Central memory CD4-positive, alpha-beta T cell (primary cell): Measurements from ENCODE around the gene CREBRF.
"Not testable (repeated sequence)": the region's sequence is repeated elsewhere in the genome, so short reads cannot be mapped to it uniquely, and the experiment has no call there.

Source experiments
- DNase-seq: peaks from one replicate; pipeline ENCODE4 v3.0.0; 2022

CREBRF gene

DNA sequence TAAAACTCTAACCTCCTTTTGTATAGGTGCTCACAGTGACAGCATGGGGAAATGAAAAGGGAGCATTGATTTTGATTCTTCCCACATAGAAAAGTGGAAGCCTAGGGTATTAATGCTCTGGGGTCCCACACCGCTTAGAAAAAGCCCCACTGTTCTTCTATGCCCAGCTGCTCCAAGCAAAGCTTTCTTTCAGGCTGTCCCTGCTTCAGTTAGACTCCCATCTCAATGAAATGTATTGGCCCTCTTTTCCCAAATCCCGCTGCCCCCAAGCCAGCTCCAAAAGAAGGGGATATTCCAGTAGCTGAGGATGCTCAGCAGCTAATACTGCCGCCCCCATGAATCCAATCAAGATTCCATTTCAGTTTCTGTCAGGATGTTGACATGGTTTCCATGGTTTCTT is 17.0 kb upstream of the CREBRF start:
- no peak for DNase-seq

DNA sequence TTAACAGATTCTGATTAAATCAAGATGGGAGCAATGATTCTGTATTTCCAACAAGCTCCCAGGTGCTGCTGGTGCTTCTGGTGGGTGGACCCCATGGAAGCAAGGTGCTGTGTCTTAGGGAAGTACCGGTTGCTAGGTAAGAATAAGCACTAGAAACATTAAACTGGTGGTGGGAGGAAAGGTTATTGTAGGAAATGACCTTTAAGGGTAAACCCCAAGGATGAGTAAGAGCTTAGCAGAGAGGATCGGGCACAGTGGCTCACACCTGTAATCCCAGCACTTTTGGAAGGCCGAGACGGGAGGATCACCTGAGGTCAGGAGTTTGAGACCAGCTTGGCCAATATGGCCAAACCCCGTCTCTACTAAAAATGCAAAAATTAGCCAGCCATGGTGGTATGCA is 16.2 kb upstream of the CREBRF start:
- no peak for DNase-seq

GRCh38 chr5:173041881-173042762 is 14.0 kb upstream of the CREBRF start:
- no peak for DNase-seq

GRCh38 chr5:173042763-173043107 is 13.4 kb upstream of the CREBRF start:
- DNase-seq, result no peak

GRCh38 chr5:173045474-173045873 is 10.7 kb upstream of the CREBRF start:
- no peak for DNase-seq

GRCh38 chr5:173047096-173047837 is 8.9 kb upstream of the CREBRF start:
- DNase-seq, result not testable (repeated sequence)

- no peak for DNase-seq
Measured at GRCh38 chr5:173047838-173048105, 8.4 kb upstream of the CREBRF start.

GRCh38 chr5:173050791-173051190 is 5.4 kb upstream of the CREBRF start:
- DNase-seq, result no peak

- DNase-seq, result no peak
Measured at GRCh38 chr5:173051746-173052145, 4.4 kb upstream of the CREBRF start.

GRCh38 chr5:173053041-173053440 is 3.1 kb upstream of the CREBRF start:
- no peak for DNase-seq

DNA sequence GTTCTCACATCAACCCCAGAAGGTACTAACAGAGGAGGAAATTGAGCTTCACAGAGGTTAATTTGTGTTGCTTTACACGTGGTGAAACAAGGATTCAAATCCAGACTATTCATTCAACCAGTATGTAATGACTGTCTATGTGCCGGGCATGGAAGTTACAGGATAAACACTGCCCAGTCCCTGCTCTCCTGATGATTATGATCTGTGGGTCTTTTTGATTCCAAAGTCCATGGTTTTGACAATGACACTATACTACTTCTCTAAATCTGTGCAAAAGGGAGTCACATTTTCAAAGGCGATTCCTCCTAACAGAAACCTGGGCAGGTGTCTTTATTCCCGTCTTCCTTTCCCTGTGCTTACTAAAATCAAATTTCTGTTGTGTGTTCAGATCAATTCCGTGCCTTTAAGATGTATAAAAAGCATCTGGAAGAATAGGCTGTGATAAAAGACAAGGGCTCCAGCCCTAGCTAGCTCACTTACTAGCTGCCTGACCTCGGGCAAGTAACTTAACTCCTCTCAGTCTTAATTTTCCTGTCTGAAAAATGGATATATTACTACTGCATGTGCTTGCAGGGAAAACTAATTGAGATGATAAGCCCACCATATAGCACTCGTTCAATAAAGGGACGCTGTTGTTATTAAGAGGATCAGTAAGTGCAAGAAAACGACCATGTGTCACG is 970 bp upstream of the CREBRF start:
- no peak for DNase-seq

DNA sequence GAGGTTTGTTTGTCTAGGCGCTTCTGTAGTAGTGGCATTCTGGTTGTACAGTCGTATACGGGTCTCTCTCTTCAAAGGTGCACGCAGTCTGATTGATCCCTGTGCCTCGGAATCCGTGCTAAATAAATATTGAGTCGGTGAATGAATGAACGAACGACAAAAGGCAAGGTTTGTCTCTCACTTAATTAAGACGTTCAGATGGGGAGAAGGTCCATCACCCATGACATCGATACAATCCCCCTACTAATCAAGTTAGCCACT is 500 bp upstream of the CREBRF start:
- DNase-seq, result no peak

GRCh38 chr5:173056783-173057061 is 570 bp downstream of the CREBRF start:
- DNase-seq, result no peak

GRCh38 chr5:173057062-173057924 is 1.1 kb downstream of the CREBRF start:
- peak; percentile 97 for DNase-seq

- DNase-seq, result no peak
Measured at GRCh38 chr5:173062141-173062540, 6.0 kb downstream of the CREBRF start.

DNA sequence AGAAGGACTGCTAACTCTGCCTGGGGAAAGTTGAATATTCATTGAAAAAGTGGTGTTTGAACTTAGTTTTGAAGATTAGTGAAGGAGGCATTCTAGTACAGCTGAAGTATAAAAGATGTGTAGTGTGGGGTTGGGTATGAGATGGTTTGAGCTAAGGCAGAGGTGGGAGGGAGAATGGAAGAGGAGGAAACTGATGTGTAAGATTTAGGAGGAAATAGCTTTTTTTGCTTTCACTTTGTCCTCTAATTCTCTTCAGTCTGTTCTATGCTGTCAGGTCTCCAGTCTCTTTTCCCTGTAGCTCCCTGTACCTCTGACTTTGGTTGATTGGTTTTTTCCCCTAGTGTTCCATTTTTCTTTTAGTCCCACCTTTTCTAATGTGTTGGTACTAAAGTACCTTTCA is 9.0 kb downstream of the CREBRF start:
- DNase-seq, result no peak

GRCh38 chr5:173069671-173070070 is 13.5 kb downstream of the CREBRF start:
- DNase-seq, result no peak

DNA sequence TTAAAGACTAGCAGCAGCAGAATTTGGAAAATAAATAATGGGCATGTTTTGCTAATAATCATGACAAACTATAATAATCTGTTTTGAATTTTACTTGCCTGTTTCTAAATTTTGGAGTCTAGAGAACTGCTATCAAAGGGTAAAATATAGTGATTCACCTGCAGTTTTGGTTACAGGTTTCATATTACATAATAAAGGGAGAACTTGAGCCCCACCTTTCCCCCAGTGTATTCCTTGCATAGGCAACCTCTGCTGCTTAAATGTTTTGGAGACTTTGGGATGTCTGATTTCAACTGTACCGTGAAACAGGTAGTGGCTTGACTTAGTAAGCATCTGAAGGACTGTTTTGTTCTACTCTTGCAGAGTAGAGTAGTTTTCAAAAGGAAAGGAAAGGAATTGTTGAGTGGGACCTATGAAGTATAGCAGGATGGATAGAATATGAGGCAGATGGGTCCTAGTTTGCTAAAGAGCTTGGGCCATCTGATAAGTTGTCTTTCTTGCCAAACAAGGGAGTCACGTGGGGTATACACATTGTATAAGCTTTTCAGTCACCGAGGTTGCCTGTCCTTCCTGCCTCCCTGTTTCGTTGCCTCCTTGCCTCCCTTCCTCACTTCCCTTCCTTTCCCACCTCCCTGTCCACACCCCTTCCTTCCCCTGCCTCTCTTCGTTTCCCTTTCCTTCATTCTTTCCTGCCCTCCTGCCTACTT is 19.1 kb downstream of the CREBRF start:
- no peak for DNase-seq

DNA sequence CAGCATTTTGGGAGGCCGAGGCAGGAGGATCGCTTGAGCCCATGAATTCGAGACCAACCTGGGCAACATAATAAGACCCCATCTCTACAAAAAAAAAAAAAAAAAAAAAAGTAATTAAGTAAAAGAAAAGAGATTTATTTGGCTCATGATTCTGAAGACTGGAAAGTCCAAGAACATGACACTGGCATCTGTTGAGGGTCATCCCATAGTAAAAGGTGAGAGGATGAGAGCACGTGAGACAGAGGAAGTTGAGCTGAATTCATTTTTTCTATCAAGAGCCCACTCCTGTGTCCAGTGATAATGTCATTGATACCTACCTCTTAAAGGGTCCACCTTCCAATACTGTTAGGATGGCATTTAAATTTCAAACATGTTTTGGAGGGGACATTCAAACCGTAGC is 19.8 kb downstream of the CREBRF start:
- DNase-seq, result no peak

DNA sequence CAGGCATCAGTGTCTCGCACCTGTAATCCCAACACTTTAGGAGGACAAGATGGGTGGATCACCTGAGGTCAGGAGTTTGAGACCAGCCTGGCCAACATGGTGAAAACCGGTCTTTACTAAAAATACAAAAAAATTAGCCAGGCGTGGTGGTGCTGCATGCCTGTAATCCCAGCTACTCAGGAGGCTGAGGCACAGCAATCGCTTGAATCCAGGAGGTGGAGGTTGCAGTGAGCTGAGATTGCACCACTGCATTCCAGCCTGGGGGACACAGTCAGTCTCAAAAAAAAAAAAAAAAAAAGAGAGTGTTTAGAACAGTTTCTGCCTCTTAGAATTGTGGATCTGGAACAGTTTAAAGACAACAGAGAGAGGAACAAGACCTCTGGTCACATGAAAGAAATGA is 20.3 kb downstream of the CREBRF start:
- not testable (repeated sequence) for DNase-seq

- no peak for DNase-seq
Measured at GRCh38 chr5:173078878-173079277, 22.7 kb downstream of the CREBRF start.

DNA sequence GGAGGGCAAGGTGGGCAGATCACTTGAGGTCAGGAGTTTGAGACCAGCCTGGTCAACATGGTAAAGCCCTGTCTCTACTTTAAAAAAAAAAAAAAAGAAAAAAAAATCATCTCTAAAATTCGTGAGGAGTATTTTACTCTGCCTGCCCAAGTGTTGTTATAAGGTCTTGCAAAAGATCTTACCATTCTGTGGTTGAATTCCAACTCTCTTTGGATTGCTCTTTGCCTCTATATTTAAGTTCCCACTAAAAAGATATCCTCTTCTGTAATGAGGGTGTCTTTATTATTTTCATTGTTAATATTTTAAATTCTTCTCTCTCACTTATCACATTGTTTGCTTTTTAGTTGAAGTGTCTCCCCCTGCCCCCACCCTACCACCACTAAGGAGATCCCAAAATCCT is 33.4 kb downstream of the CREBRF start:
- no peak for DNase-seq

GRCh38 chr5:173090639-173091038 is 34.5 kb downstream of the CREBRF start:
- DNase-seq, result no peak
